Measurements from ENCODE around the gene MACROD1. TPM values are rescaled to one million over a fixed set of nuclear protein-coding genes. Genes with fewer than 3 reads are reported as not detected.

The MACROD1 gene
- total RNA-seq, 1 donor from 2014 or later: 26.5 TPM

DNA sequence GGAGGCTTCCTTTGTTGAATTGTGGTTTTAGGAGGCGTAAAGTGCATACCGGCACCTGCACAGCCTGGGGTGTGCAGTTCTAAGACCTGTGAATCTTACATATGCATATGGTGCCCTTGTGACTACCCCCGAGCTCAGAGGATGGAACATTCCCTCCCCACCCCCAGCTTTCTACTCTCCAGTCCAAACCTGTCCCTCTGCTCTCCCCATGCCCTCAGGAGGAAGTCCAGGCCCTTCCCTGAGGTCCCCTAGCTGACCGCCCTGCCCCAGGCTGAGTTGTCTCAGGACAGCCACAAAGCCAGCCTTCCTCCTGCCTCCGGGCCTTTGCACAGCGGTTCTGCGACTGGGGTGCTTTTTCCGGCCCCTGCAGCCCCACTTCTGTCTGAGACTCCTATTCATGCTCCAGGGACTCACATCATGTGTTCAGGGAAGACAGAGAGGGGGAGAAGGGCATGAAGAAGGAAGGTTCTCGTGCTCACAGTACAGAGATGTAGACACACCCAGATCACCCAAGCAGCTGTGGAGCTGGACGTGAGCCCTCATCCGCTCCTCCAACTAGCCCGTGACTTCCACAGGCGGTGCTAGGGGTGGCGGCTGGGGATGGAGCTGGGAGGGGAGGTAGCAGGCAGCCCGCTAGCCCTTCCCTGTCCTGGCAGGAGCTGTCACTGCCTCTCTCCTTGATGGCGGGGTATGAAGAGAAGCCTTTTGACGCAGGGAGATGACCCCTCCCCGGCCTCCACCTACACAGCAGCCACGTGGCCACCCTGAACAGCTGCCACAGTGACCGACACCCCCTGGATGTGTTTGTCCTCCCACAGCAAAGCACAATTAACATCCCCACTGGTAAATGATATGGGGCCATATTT lies 79.4 kb downstream of the MACROD1 start:
- no peaks in the 10 kb centered on the region for H3K9me3 ChIP-seq
- H3K27me3 ChIP-seq: no peaks in the 10 kb centered on the region
- intact Hi-C loops (cut with DNase I): no loop called here
- no peaks in the 10 kb centered on the region for H3K36me3 ChIP-seq
- H3K4me1 ChIP-seq: no peaks in the 10 kb centered on the region
- H3K27ac ChIP-seq: no peak overlapping the region
- H3K4me3 ChIP-seq: no peak overlapping the region
- TF ChIP-seq, protein P1, sequence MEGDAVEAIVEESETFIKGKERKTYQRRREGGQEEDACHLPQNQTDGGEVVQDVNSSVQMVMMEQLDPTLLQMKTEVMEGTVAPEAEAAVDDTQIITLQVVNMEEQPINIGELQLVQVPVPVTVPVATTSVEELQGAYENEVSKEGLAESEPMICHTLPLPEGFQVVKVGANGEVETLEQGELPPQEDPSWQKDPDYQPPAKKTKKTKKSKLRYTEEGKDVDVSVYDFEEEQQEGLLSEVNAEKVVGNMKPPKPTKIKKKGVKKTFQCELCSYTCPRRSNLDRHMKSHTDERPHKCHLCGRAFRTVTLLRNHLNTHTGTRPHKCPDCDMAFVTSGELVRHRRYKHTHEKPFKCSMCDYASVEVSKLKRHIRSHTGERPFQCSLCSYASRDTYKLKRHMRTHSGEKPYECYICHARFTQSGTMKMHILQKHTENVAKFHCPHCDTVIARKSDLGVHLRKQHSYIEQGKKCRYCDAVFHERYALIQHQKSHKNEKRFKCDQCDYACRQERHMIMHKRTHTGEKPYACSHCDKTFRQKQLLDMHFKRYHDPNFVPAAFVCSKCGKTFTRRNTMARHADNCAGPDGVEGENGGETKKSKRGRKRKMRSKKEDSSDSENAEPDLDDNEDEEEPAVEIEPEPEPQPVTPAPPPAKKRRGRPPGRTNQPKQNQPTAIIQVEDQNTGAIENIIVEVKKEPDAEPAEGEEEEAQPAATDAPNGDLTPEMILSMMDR (IDR thresholded peaks at IDR 0.05): no peak
- no peak for DNase-seq (ENCODE audit: low spot score in 2 of 2)

DNA sequence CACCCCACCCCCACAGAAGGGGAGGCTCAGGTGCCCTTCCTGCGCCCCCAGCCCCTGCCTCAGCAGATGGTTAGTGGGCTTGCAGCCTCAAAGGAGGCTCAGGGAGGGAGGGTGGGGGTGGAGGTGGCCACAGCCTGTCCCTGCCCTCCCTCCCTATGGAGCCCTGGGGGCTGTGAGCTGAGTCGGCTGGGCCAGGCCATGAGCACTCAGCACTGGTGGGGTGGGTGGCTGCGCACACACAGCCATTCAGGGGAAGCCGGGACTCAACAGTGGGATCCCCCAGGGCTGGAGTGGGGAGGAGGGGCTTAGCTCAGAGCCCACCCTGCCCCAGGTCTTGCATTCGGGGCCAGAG lies 80.0 kb downstream of the MACROD1 start:
- H3K27ac ChIP-seq: no peak overlapping the region
- DNase-seq (ENCODE audit: low spot score in 2 of 2): no peak
- H3K4me3 ChIP-seq: no peak overlapping the region
- H3K4me1 ChIP-seq: no peaks in the 10 kb centered on the region
- no peaks in the 10 kb centered on the region for H3K27me3 ChIP-seq
- intact Hi-C loops (cut with DNase I): no loop called here
- no peaks in the 10 kb centered on the region for H3K36me3 ChIP-seq
- H3K9me3 ChIP-seq: no peaks in the 10 kb centered on the region
- TF ChIP-seq, protein P1 (IDR thresholded peaks at IDR 0.05): no peak

DNA sequence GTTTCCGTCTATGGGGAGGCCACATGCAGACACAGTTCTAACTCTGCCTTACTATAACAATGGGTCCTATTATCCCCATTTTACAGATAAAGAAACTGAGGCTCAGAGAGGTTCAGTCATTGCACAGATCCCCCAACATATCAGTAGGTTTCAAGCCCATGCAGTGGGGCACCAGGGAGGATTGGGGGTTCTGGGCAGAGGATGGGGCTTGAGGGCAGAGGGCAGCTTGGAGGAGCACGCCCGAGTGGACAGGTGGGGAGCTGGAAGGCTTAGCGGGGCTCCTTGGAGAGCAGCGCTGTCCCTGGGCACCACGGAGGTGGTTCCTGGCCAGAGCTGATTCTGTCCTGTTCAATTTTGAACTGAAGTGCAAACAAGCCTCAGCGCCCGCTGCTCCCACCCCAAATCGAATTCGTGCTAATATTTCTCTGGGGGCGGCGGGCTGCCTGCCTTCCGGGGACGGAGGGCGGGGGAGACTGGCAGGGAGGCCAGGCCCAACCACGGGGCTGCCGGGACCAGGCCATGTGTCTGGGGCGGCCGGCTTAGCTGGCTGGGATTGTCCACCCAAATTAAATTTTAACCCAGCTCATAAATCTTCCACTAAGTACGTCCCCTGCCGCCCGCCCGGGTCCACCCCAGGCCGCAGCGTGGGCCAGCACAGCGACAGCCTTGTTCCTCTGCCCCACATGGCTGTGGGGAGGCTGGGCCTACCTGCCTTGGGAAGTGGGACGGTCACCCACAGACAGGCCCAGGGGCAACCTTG lies 80.8 kb downstream of the MACROD1 start:
- intact Hi-C loops (cut with DNase I): no loop called here
- Histone ChIP-seq H3K9me3 (no peaks in the 10 kb centered on the region), H3K4me3 (no peak overlapping the region), H3K27ac (no peak overlapping the region), H3K27me3 (no peaks in the 10 kb centered on the region), H3K36me3 (no peaks in the 10 kb centered on the region), H3K4me1 (no peaks in the 10 kb centered on the region)
- TF ChIP-seq, protein P1 (IDR thresholded peaks at IDR 0.05): no peak
- no peak for DNase-seq (ENCODE audit: low spot score in 2 of 2)

DNA sequence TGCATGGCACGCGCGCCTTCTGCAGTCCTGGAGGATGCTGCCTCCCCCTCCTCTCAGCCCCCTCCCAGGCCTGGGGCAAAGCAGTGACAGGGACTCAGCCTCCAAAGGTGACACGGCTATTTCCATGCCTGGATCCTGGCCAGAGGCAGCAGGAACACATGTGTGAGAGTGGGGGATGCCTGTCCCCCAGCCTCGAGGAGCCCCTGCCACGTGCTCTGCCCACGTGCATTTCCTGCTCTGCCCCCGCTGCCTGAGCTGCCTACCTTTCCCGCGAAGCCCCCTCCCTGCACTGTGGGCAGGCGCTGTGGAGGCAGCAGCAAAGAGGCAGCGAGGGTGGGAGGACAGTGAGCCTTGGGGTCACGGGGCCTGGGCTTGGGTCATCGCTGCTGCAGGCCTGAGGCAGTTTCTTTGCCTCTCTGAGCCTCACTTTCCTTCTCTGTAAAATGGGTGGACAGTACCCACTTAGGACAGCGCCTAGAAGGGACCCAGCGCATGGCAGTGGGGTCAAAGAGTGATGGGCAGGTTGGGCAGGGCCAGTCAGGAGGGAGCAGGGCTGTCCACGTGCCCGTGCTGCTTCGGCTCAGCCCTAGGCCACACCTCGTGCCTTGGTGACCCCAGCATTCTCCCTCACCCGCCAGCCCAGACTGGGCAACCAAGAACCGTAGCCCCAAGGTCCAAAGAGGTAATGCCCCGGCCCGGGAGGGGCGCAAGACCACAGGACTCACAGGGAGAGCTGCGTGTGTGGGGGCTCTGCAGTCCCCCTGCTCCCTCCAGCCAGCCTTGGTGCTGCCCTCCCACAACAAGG lies 81.6 kb downstream of the MACROD1 start:
- Histone ChIP-seq H3K4me3 (no peak overlapping the region), H3K9me3 (no peaks in the 10 kb centered on the region), H3K27ac (no peak overlapping the region), H3K27me3 (no peaks in the 10 kb centered on the region), H3K4me1 (no peaks in the 10 kb centered on the region), H3K36me3 (no peaks in the 10 kb centered on the region)
- no peak for DNase-seq (ENCODE audit: low spot score in 2 of 2)
- intact Hi-C loops (cut with DNase I): no loop called here
- TF ChIP-seq, protein P1 (IDR thresholded peaks at IDR 0.05): no peak

DNA sequence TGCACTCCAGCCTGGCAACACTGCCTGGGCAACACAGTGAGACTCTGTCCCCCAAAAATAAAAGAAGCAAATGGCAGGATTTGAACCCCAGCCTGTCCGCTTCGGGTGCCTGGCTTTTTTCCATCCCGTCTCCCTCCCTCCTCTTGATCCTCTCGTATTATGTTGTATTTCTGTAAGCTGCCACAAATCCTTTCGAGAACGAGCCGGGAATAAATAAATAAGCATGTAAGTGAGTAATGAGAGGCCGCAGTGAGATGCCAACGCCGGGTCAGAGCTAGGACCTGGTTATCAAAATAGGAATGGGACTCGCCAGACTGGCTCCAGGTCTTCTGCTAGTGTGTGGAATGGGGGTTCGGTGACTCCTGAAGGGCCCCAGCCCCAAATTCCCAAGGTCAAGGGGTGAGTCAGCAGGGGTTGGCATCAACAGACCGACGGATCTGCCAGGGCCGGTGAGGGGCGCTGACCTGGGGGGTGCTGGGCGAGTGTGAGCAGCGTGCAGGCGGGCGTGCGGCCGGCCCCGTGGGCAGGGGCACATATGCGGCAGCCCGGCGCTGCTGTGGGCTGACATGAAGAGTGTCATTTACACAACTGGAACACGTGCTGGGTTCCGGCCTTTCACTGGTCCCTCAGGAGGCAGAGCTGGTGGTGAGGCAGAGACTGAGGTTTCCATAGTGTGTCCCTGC lies 82.4 kb downstream of the MACROD1 start:
- DNase-seq (ENCODE audit: low spot score in 2 of 2): no peak
- H3K27ac ChIP-seq: no peak overlapping the region
- no peak overlapping the region for H3K4me3 ChIP-seq
- no peaks in the 10 kb centered on the region for H3K9me3 ChIP-seq
- H3K4me1 ChIP-seq: no peaks in the 10 kb centered on the region
- TF ChIP-seq, protein P1 (IDR thresholded peaks at IDR 0.05): no peak
- no peaks in the 10 kb centered on the region for H3K36me3 ChIP-seq
- H3K27me3 ChIP-seq: no peaks in the 10 kb centered on the region
- intact Hi-C loops (cut with DNase I): no loop called here

Data from ascending aorta (tissue), 2 donors.